Measurements from ENCODE around the gene NOP9.

DNA sequence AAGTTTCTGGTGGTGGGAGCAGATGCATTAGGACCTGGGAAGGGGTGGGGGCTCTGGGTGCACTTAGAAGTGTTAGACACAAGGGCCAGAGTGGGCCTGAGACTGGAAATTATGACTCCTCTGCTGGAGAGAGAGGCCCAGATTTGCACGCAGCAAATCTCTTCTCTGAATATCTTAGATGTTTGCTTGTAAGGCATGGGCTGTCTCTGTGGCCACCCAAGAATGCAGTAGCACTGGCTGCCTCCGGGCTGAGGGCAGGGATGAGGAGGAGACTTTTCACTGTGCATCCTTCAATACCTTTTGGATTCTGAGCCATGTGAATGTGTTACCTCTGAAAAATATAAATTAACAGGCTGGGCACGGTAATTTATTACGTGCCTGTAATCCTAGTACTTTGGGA lies 14.3 kb upstream of the NOP9 start:
- TF ChIP-seq POLR2AphosphoS5 (IDR thresholded peaks at IDR 0.05), result no peak
- TF ChIP-seq, protein P1, sequence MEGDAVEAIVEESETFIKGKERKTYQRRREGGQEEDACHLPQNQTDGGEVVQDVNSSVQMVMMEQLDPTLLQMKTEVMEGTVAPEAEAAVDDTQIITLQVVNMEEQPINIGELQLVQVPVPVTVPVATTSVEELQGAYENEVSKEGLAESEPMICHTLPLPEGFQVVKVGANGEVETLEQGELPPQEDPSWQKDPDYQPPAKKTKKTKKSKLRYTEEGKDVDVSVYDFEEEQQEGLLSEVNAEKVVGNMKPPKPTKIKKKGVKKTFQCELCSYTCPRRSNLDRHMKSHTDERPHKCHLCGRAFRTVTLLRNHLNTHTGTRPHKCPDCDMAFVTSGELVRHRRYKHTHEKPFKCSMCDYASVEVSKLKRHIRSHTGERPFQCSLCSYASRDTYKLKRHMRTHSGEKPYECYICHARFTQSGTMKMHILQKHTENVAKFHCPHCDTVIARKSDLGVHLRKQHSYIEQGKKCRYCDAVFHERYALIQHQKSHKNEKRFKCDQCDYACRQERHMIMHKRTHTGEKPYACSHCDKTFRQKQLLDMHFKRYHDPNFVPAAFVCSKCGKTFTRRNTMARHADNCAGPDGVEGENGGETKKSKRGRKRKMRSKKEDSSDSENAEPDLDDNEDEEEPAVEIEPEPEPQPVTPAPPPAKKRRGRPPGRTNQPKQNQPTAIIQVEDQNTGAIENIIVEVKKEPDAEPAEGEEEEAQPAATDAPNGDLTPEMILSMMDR (IDR thresholded peaks at IDR 0.05), result no peak
- TF ChIP-seq POLR2A (IDR thresholded peaks at IDR 0.05), result no peak
- TF ChIP-seq EP300 (IDR thresholded peaks at IDR 0.05; ENCODE audit: low read depth), result no peak

All from transverse colon (tissue), 4 donors.